GM23338 (cell line): ENCODE measurements around the gene CDC25B.

Experiments
- CREB1 ChIP-seq: fragments of 250-450 bp; sonication (Bioruptor Pico); IDR thresholded peaks from 2 replicates; pipeline ENCODE4 v1.5.0; 2020; ENCODE audit warnings: low read depth, mild to moderate bottlenecking, moderate library complexity
- CTCF ChIP-seq, 2 experiments: fragments of 200-600 bp in 1 of 2; sonication (generic) in 1 of 2; conservative IDR thresholded peaks; 2 replicates each; pipeline versions ENCODE4 v1.5.1 to v1.6.1; 2016 to 2017; ENCODE audit warnings: antibody characterized with exemption in 2 of 2, low read depth in 2 of 2, mild to moderate bottlenecking in 2 of 2, moderate library complexity in 1 of 2
- EZH2 ChIP-seq: fragments of 200-600 bp; sonication (generic); IDR thresholded peaks from one replicate; pipeline ENCODE4 v1.8.0; 2017; ENCODE audit warnings: antibody characterized with exemption, mild to moderate bottlenecking, low read depth; ENCODE audit not compliant: unreplicated experiment
- EZH2phosphoT487 ChIP-seq: fragments of 200-600 bp; sonication (generic); IDR thresholded peaks from one replicate; pipeline ENCODE4 v1.8.1; 2018; ENCODE audit warnings: antibody characterized with exemption; ENCODE audit not compliant: unreplicated experiment
- JUNB ChIP-seq: IDR thresholded peaks from one replicate; pipeline ENCODE4 v1.6.1; 2016; ENCODE audit warnings: antibody characterized with exemption; ENCODE audit not compliant: unreplicated experiment
- NANOG ChIP-seq: IDR thresholded peaks from 2 replicates; pipeline ENCODE4 v1.6.1; 2016; ENCODE audit warnings: antibody characterized with exemption, borderline replicate concordance
- POLR2AphosphoS5 ChIP-seq: IDR thresholded peaks from 2 replicates; pipeline ENCODE4 v1.6.1; 2016; ENCODE audit warnings: antibody characterized with exemption, low read depth
- REST ChIP-seq: IDR thresholded peaks from one replicate; pipeline ENCODE4 v1.6.1; 2018; ENCODE audit warnings: antibody characterized with exemption; ENCODE audit not compliant: unreplicated experiment
- ZNF114 ChIP-seq: fragments of 250-450 bp; sonication (Bioruptor Pico); IDR thresholded peaks from 2 replicates; pipeline ENCODE4 v1.5.0; 2020; ENCODE audit warnings: mild to moderate bottlenecking, moderate library complexity
- ZNF331 ChIP-seq: fragments of 250-450 bp; sonication (Bioruptor Pico); IDR thresholded peaks from 2 replicates; pipeline ENCODE4 v1.5.0; 2020; ENCODE audit warnings: low read depth, mild to moderate bottlenecking, moderate library complexity

GRCh38 chr20:3818155-3819151 lies 22.3 kb downstream of the CDC25B start:
- TF ChIP-seq EZH2 = no peak
- no peak for TF ChIP-seq EZH2phosphoT487
- peak; percentile 67 to 82 for TF ChIP-seq CTCF (conservative IDR thresholded peaks at IDR 0.05; ENCODE audit: low read depth in 2 of 2)
- no peak for TF ChIP-seq POLR2AphosphoS5
- TF ChIP-seq CREB1 (CRISPR knock-in tag) = no peak
- TF ChIP-seq REST = no peak
- no peak for TF ChIP-seq ZNF331
- no peak for TF ChIP-seq JUNB
- no peak for TF ChIP-seq NANOG
- TF ChIP-seq ZNF114 = no peak
